CD8-positive, alpha-beta memory T cell (primary cell): ENCODE data around the gene CD79B. TPM values are rescaled to one million over a fixed set of nuclear protein-coding genes. Genes with fewer than 3 reads are reported as not detected.

Experiments used
- CTCF ChIA-PET: fragments of 350-600 bp; sonication (Branson Sonifier 250); formaldehyde crosslinking; loops from one replicate; lab custom pipeline; 2021; ENCODE audit warnings: antibody characterized with exemption; lab: Charles Lee
- POLR2A ChIA-PET: fragments of 350-600 bp; sonication (Branson Sonifier 250); formaldehyde crosslinking; loops from one replicate; lab custom pipeline; 2021; ENCODE audit warnings: antibody characterized with exemption; lab: Charles Lee
- DNase-seq, 5 donors: peaks; one replicate each; pipeline versions ENCODE4 v3.0.0 to v3.0.0-alpha.2; 2020 to 2022; ENCODE audit warnings: mixed read lengths in 1 of 5
- H3K27ac ChIP-seq: one replicate; pipeline ENCODE4 v1.7.0; 2013; ENCODE audit warnings: low read depth, mild to moderate bottlenecking, low read length, moderate library complexity
- H3K27me3 ChIP-seq: 2 replicates; pipeline ENCODE4 v1.7.0; 2013; ENCODE audit warnings: low read length, mild to moderate bottlenecking; ENCODE audit not compliant: insufficient read depth, poor library complexity, severe bottlenecking
- H3K36me3 ChIP-seq: 2 replicates; pipeline ENCODE4 v1.7.0; 2013; ENCODE audit warnings: mild to moderate bottlenecking, low read length, moderate library complexity; ENCODE audit not compliant: insufficient read depth
- H3K4me1 ChIP-seq: 2 replicates; pipeline ENCODE4 v1.7.0; 2013; ENCODE audit warnings: mild to moderate bottlenecking, low read length, moderate library complexity; ENCODE audit not compliant: insufficient read depth
- H3K4me3 ChIP-seq: 2 replicates; pipeline ENCODE4 v1.7.0; 2013; ENCODE audit warnings: mild to moderate bottlenecking, low read length
- H3K9me3 ChIP-seq: 2 replicates; pipeline ENCODE4 v1.7.0; 2013; ENCODE audit warnings: mild to moderate bottlenecking, low read length
- H3K27ac Mint-ChIP-seq, 8 donors: one replicate each; pipeline ENCODE4 v1.8.0; 2020 to 2021; ENCODE audit warnings: mixed read lengths in 8 of 8, mild to moderate bottlenecking in 6 of 8, inconsistent platforms in 3 of 8, moderate library complexity in 3 of 8
- H3K27me3 Mint-ChIP-seq, 2 donors: one replicate each; pipeline ENCODE4 v1.8.0; 2020 to 2021; ENCODE audit warnings: mixed read lengths in 2 of 2, mild to moderate bottlenecking in 1 of 2, moderate library complexity in 1 of 2
- H3K36me3 Mint-ChIP-seq, 3 donors: one replicate each; pipeline ENCODE4 v1.8.0; 2020 to 2021; ENCODE audit warnings: mixed read lengths in 3 of 3, inconsistent platforms in 1 of 3, mild to moderate bottlenecking in 1 of 3
- H3K4me1 Mint-ChIP-seq, 3 donors: one replicate each; pipeline ENCODE4 v1.8.0; 2020 to 2021; ENCODE audit warnings: mixed read lengths in 3 of 3, inconsistent platforms in 1 of 3, mild to moderate bottlenecking in 1 of 3
- H3K4me3 Mint-ChIP-seq, 7 donors: one replicate each; pipeline ENCODE4 v1.8.0; 2020 to 2021; ENCODE audit warnings: mixed read lengths in 7 of 7, mild to moderate bottlenecking in 6 of 7, moderate library complexity in 4 of 7, inconsistent platforms in 2 of 7
- H3K9me3 Mint-ChIP-seq, 5 donors: one replicate each; pipeline ENCODE4 v1.8.0; 2020 to 2022; ENCODE audit warnings: mixed read lengths in 5 of 5, mild to moderate bottlenecking in 3 of 5, moderate library complexity in 2 of 5, inconsistent platforms in 1 of 5
- polyA plus RNA-seq: library from polyadenylated mRNA; unstranded; fragments of 300-500 nt; fragmentation: Illumina TruSeq; gene quantifications from one replicate; pipeline ENCODE4 v1.2.3, GENCODE V29; 2021
- total RNA-seq, 2 experiments: library from RNA; stranded (reverse); gene quantifications; one replicate each; pipeline ENCODE4 v1.2.3, GENCODE V29; 2021

CD79B gene
- total and polyA plus RNA-seq, 3 experiments from 2014 or later, result 18.1 to 36.9 (median 22.2) TPM

GRCh38 chr17:63937319-63937718 lies 5.2 kb upstream of the CD79B start:
- Mint-ChIP-seq H3K4me3 (no peak overlapping the region), H3K27ac (no peak overlapping the region), H3K36me3 (no peaks in the 10 kb centered on the region), H3K27me3 (peaks cover 0 to 3% of the 10 kb centered on the region in 2 donors), H3K9me3 (peaks cover 0 to 2% (median 0%) of the 10 kb centered on the region in 5 donors), H3K4me1 (peaks cover 6 to 17% (median 14%) of the 10 kb centered on the region in 3 donors)
- Histone ChIP-seq H3K4me3 (no peak overlapping the region), H3K9me3 (no peaks in the 10 kb centered on the region), H3K27ac (no peak overlapping the region), H3K36me3 (no peaks in the 10 kb centered on the region), H3K27me3 (no peaks in the 10 kb centered on the region), H3K4me1 (peaks cover 7% of the 10 kb centered on the region)
- CTCF ChIA-PET, result interaction anchor here (0.8 to 1.5 kb wide), 5 partner anchors 9 to 196 kb away, joined by 3 to 6 read pairs (median 4); no protein-coding TSS in a partner anchor
- no peak for DNase-seq
- POLR2A ChIA-PET, result no interaction called here

- Histone ChIP-seq H3K27ac (no peak overlapping the region), H3K27me3 (no peaks in the 10 kb centered on the region), H3K4me1 (peaks cover 24% of the 10 kb centered on the region), H3K9me3 (no peaks in the 10 kb centered on the region), H3K36me3 (no peaks in the 10 kb centered on the region), H3K4me3 (no peak overlapping the region)
- peaks cover 23 to 36% (median 27%) of the 10 kb centered on the region in 3 donors for H3K4me1 Mint-ChIP-seq
- no peaks in the 10 kb centered on the region for H3K9me3 Mint-ChIP-seq
- ChIA-PET CTCF (interaction anchor here (0.8 to 3.0 kb wide), 7 partner anchors 12 to 199 kb away, joined by 3 to 10 read pairs (median 4); no protein-coding TSS in a partner anchor), POLR2A (no interaction called here)
- H3K36me3 Mint-ChIP-seq, result peaks cover 0 to 7% (median 0%) of the 10 kb centered on the region in 3 donors
- no peak for DNase-seq
- peaks cover 0 to 3% of the 10 kb centered on the region in 2 donors for H3K27me3 Mint-ChIP-seq
- H3K4me3 Mint-ChIP-seq, result no peak overlapping the region
- H3K27ac Mint-ChIP-seq, result peak overlapping the region in 1 of 8 donors; percentile 8
These were observed 2.3 kb upstream of the CD79B start for GRCh38 chr17:63934183-63935112.

GRCh38 chr17:63933598-63933997 lies 1.5 kb upstream of the CD79B start:
- Mint-ChIP-seq H3K4me3 (peak overlapping the region in 2 of 7 donors; percentile 29 to 44), H3K9me3 (no peaks in the 10 kb centered on the region), H3K36me3 (peaks cover 0 to 10% (median 0%) of the 10 kb centered on the region in 3 donors), H3K27ac (peak overlapping the region in 3 of 8 donors; percentile 8 to 91 (median 42)), H3K4me1 (peaks cover 20 to 30% (median 23%) of the 10 kb centered on the region in 3 donors), H3K27me3 (peaks cover 0 to 3% of the 10 kb centered on the region in 2 donors)
- H3K4me1 ChIP-seq, result peaks cover 24% of the 10 kb centered on the region
- no peak overlapping the region for H3K27ac ChIP-seq
- H3K36me3 ChIP-seq, result no peaks in the 10 kb centered on the region
- DNase-seq, result no peak
- ChIA-PET POLR2A (interaction anchor here (2.0 kb wide), 1 partner anchor 13 kb away, joined by 7 read pairs; no protein-coding TSS in a partner anchor), CTCF (interaction anchor here (0.9 to 3.0 kb wide), 5 partner anchors 13 to 87 kb away, joined by 3 to 15 read pairs (median 10); partner anchors contain the start of genes CSHL1, GH1 and ICAM2)
- H3K4me3 ChIP-seq, result no peak overlapping the region
- H3K9me3 ChIP-seq, result no peaks in the 10 kb centered on the region
- no peaks in the 10 kb centered on the region for H3K27me3 ChIP-seq

- POLR2A ChIA-PET, result interaction anchor here (0.6 to 2.4 kb wide), 3 partner anchors 14 to 597 kb away, joined by 3 to 14 read pairs (median 7); no protein-coding TSS in a partner anchor
- no peak for DNase-seq
- Histone ChIP-seq H3K9me3 (no peaks in the 10 kb centered on the region), H3K4me1 (peaks cover 24% of the 10 kb centered on the region), H3K36me3 (no peaks in the 10 kb centered on the region), H3K27me3 (no peaks in the 10 kb centered on the region), H3K27ac (no peak overlapping the region), H3K4me3 (peak overlapping the region; percentile 68)
- H3K4me1 Mint-ChIP-seq, result peaks cover 20 to 30% (median 23%) of the 10 kb centered on the region in 3 donors
- CTCF ChIA-PET, result interaction anchor here (1.2 to 5.2 kb wide), 7 partner anchors 13 to 213 kb away, joined by 3 to 27 read pairs (median 10); partner anchors contain the start of genes CSHL1, GH1 and ICAM2
- peak overlapping the region; percentile 38 to 90 (median 75) for H3K4me3 Mint-ChIP-seq
- peak overlapping the region in 7 of 8 donors; percentile 66 to 93 (median 86) for H3K27ac Mint-ChIP-seq
- H3K36me3 Mint-ChIP-seq, result peaks cover 0 to 10% (median 0%) of the 10 kb centered on the region in 3 donors
- peaks cover 0 to 3% of the 10 kb centered on the region in 2 donors for H3K27me3 Mint-ChIP-seq
- no peaks in the 10 kb centered on the region for H3K9me3 Mint-ChIP-seq
These were observed 590 bp upstream of the CD79B start for GRCh38 chr17:63932721-63933120.

- Histone ChIP-seq H3K27me3 (no peaks in the 10 kb centered on the region), H3K27ac (peak overlapping the region; percentile 27), H3K9me3 (no peaks in the 10 kb centered on the region), H3K4me1 (peaks cover 24% of the 10 kb centered on the region), H3K4me3 (peak overlapping the region; percentile 68), H3K36me3 (no peaks in the 10 kb centered on the region)
- peak overlapping the region; percentile 75 to 93 (median 90) for H3K4me3 Mint-ChIP-seq
- peaks cover 0 to 10% (median 0%) of the 10 kb centered on the region in 3 donors for H3K36me3 Mint-ChIP-seq
- H3K9me3 Mint-ChIP-seq, result no peaks in the 10 kb centered on the region
- POLR2A ChIA-PET, result interaction anchor here (0.7 to 2.4 kb wide), 2 partner anchors 15 to 215 kb away, joined by 4 to 14 read pairs; no protein-coding TSS in a partner anchor
- CTCF ChIA-PET, result interaction anchor here (0.5 to 5.2 kb wide), 10 partner anchors 11 to 215 kb away, joined by 3 to 27 read pairs (median 4); partner anchors contain the start of genes GH1 and ICAM2
- H3K27me3 Mint-ChIP-seq, result no peaks in the 10 kb centered on the region
- H3K4me1 Mint-ChIP-seq, result peaks cover 20 to 30% (median 23%) of the 10 kb centered on the region in 3 donors
- DNase-seq, result peak; percentile 40 to 74 (median 60)
- H3K27ac Mint-ChIP-seq, result peak overlapping the region; percentile 81 to 96 (median 91)
These were observed 1.1 kb downstream of the CD79B start for GRCh38 chr17:63930951-63931575.

- Histone ChIP-seq H3K4me3 (no peak overlapping the region), H3K4me1 (peaks cover 24% of the 10 kb centered on the region), H3K9me3 (no peaks in the 10 kb centered on the region), H3K36me3 (no peaks in the 10 kb centered on the region), H3K27ac (no peak overlapping the region), H3K27me3 (no peaks in the 10 kb centered on the region)
- Mint-ChIP-seq H3K4me1 (peaks cover 20 to 30% (median 23%) of the 10 kb centered on the region in 3 donors), H3K4me3 (peak overlapping the region in 6 of 7 donors; percentile 5 to 93 (median 86)), H3K27me3 (no peaks in the 10 kb centered on the region), H3K36me3 (peaks cover 0 to 10% (median 0%) of the 10 kb centered on the region in 3 donors), H3K27ac (peak overlapping the region in 7 of 8 donors; percentile 38 to 96 (median 87)), H3K9me3 (no peaks in the 10 kb centered on the region)
- DNase-seq, result peak in 1 of 5 donors; percentile 39
- ChIA-PET POLR2A (no interaction called here), CTCF (interaction anchor here (0.9 to 5.2 kb wide), 7 partner anchors 11 to 99 kb away, joined by 3 to 27 read pairs (median 11); partner anchors contain the start of gene GH1)
These were observed 2.0 kb downstream of the CD79B start for GRCh38 chr17:63929860-63930766.
